Measurements from ENCODE around the gene TTLL11.

DNA sequence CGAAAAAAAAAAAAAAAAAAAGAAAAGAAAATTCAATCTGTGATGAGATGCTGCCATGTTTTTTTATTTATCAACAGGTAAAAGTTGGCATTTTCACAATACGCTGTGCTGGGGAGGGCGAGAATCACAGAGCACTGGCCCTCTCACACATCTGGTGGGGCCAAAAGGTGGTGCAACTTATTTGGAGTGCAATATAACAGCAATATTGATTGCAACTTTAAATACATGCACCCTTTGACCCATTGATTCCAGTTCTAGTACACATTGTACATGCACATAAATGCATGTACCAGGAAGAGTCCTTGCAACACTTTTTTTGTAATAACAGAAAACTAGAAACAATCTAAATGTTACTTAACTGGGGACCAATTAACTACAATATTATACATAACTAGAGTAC lies 282.6 kb downstream of the TTLL11 start:
- TF ChIP-seq EZH2 (IDR thresholded peaks at IDR 0.05; ENCODE audit: low read length): no peak
- TF ChIP-seq, protein P1, sequence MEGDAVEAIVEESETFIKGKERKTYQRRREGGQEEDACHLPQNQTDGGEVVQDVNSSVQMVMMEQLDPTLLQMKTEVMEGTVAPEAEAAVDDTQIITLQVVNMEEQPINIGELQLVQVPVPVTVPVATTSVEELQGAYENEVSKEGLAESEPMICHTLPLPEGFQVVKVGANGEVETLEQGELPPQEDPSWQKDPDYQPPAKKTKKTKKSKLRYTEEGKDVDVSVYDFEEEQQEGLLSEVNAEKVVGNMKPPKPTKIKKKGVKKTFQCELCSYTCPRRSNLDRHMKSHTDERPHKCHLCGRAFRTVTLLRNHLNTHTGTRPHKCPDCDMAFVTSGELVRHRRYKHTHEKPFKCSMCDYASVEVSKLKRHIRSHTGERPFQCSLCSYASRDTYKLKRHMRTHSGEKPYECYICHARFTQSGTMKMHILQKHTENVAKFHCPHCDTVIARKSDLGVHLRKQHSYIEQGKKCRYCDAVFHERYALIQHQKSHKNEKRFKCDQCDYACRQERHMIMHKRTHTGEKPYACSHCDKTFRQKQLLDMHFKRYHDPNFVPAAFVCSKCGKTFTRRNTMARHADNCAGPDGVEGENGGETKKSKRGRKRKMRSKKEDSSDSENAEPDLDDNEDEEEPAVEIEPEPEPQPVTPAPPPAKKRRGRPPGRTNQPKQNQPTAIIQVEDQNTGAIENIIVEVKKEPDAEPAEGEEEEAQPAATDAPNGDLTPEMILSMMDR (optimal IDR thresholded peaks at IDR 0.05 in 1 of 3, IDR thresholded peaks at IDR 0.05 in 1 of 3, conservative IDR thresholded peaks at IDR 0.05 in 1 of 3; ENCODE audit: extremely low read depth in 1 of 3, insufficient read depth in 2 of 3, low read length in 3 of 3): no peak

Data from keratinocyte (primary cell).